WTC11 (cell line): ENCODE results near the gene KNDC1. TPM values are rescaled to one million over a fixed set of nuclear protein-coding genes. Genes with fewer than 3 reads are reported as not detected.

ENCODE experiments used
- ATAC-seq: fragments of 200-7000 bp; cut with Tn5 transposase; 2 replicates; pipeline ENCODE4 v1.10.0; 2021; ENCODE audit warnings: mild to moderate bottlenecking, moderate library complexity
- CTCF ChIA-PET: fragments of 300-600 bp; sonication (Branson Sonifier 250); formaldehyde crosslinking; loops from one replicate; lab custom pipeline; 2021; ENCODE audit warnings: antibody characterized with exemption; lab: Charles Lee
- POLR2A ChIA-PET: fragments of 350-600 bp; sonication (Branson Sonifier 250); formaldehyde crosslinking; loops from one replicate; lab custom pipeline; 2021; ENCODE audit warnings: antibody characterized with exemption; lab: Charles Lee
- DNase-seq: peaks from one replicate; pipeline ENCODE4 v3.0.0; 2021; ENCODE audit warnings: low spot score
- H3K27ac Mint-ChIP-seq: 2 replicates; pipeline ENCODE4 v1.8.0; 2021; ENCODE audit warnings: mixed read lengths
- H3K27me3 Mint-ChIP-seq: 2 replicates; pipeline ENCODE4 v1.8.0; 2021; ENCODE audit warnings: low read depth, mild to moderate bottlenecking, moderate library complexity, mixed read lengths
- H3K36me3 Mint-ChIP-seq: 2 replicates; pipeline ENCODE4 v1.8.0; 2021; ENCODE audit warnings: mixed read lengths
- H3K4me1 Mint-ChIP-seq: 2 replicates; pipeline ENCODE4 v1.8.0; 2022; ENCODE audit warnings: mixed read lengths
- H3K4me3 Mint-ChIP-seq: 2 replicates; pipeline ENCODE4 v1.8.0; 2021; ENCODE audit warnings: mild to moderate bottlenecking, moderate library complexity, mixed read lengths
- H3K9me3 Mint-ChIP-seq: 2 replicates; pipeline ENCODE4 v1.8.0; 2021; ENCODE audit warnings: mixed read lengths
- ATF1 ChIP-seq: sonication (generic); formaldehyde crosslinking; IDR thresholded peaks from 2 replicates; pipeline ENCODE4 v1.8.1; 2023; ENCODE audit warnings: mild to moderate bottlenecking, moderate library complexity, missing genetic modification reagents
- ETV6 ChIP-seq: sonication (generic); formaldehyde crosslinking; IDR thresholded peaks from 2 replicates; pipeline ENCODE4 v1.8.1; 2022; ENCODE audit warnings: mild to moderate bottlenecking, missing genetic modification reagents
- GTF2I ChIP-seq: fragments of 250-450 bp; sonication (Bioruptor Pico); conservative IDR thresholded peaks from 2 replicates; pipeline ENCODE4 v1.4.0; 2021; ENCODE audit warnings: mild to moderate bottlenecking
- PRRX2 ChIP-seq: fragments of 250-450 bp; sonication (Bioruptor Pico); IDR thresholded peaks from 2 replicates; pipeline ENCODE4 v1.8.0; 2021; ENCODE audit warnings: mild to moderate bottlenecking
- RELA ChIP-seq: sonication (generic); formaldehyde crosslinking; IDR thresholded peaks from 2 replicates; pipeline ENCODE4 v1.8.1; 2022; ENCODE audit warnings: missing genetic modification reagents, mild to moderate bottlenecking, borderline replicate concordance
- RORB ChIP-seq: fragments of 250-450 bp; sonication (Bioruptor Pico); IDR thresholded peaks from 2 replicates; pipeline ENCODE4 v1.9.0; 2021; ENCODE audit warnings: mild to moderate bottlenecking
- SP1 ChIP-seq: sonication (generic); formaldehyde crosslinking; conservative IDR thresholded peaks from 2 replicates; pipeline ENCODE4 v1.8.1; 2022; ENCODE audit warnings: missing genetic modification reagents
- TCF7 ChIP-seq: sonication (generic); formaldehyde crosslinking; IDR thresholded peaks from 2 replicates; pipeline ENCODE4 v1.8.0; 2022; ENCODE audit warnings: mild to moderate bottlenecking, low read depth, missing genetic modification reagents, moderate library complexity
- TEAD4 ChIP-seq: sonication (generic); formaldehyde crosslinking; IDR thresholded peaks from 2 replicates; pipeline ENCODE4 v1.8.0; 2022; ENCODE audit warnings: mild to moderate bottlenecking, missing genetic modification reagents
- ZNF219 ChIP-seq: sonication (generic); formaldehyde crosslinking; IDR thresholded peaks from 2 replicates; pipeline ENCODE4 v1.8.0; 2023; ENCODE audit warnings: missing genetic modification reagents, mild to moderate bottlenecking, borderline replicate concordance
- ZNF263 ChIP-seq: sonication (generic); formaldehyde crosslinking; IDR thresholded peaks from 2 replicates; pipeline ENCODE4 v1.8.1; 2022; ENCODE audit warnings: low read depth, mild to moderate bottlenecking, moderate library complexity, missing genetic modification reagents
- ZNF396 ChIP-seq: fragments of 250-450 bp; sonication (Bioruptor Pico); IDR thresholded peaks from 2 replicates; pipeline ENCODE4 v1.8.0; 2021; ENCODE audit warnings: mild to moderate bottlenecking, moderate library complexity, borderline replicate concordance
- ZNF416 ChIP-seq: fragments of 250-450 bp; sonication (Bioruptor Pico); IDR thresholded peaks from 2 replicates; pipeline ENCODE4 v1.9.0; 2021; ENCODE audit warnings: mild to moderate bottlenecking, inconsistent platforms
- total RNA-seq: library from RNA; stranded (reverse); gene quantifications from 3 replicates; pipeline ENCODE4 v1.2.3, GENCODE V29; 2021
- TF ChIP-seq, protein P1 (sequence below): sonication (generic); formaldehyde crosslinking; IDR thresholded peaks from 2 replicates; pipeline ENCODE4 v1.8.0; 2022; ENCODE audit warnings: mild to moderate bottlenecking, missing genetic modification reagents
- TF ChIP-seq, protein P2 (sequence below): sonication (generic); formaldehyde crosslinking; IDR thresholded peaks from 2 replicates; pipeline ENCODE4 v1.8.1; 2023; ENCODE audit warnings: mild to moderate bottlenecking, missing genetic modification reagents, moderate library complexity
- TF ChIP-seq, protein P3 (sequence below): fragments of 250-450 bp; sonication (Bioruptor Pico); IDR thresholded peaks from 2 replicates; pipeline ENCODE4 v1.9.0; 2021; ENCODE audit warnings: mild to moderate bottlenecking
- TF ChIP-seq, protein P4 (sequence below): sonication (generic); formaldehyde crosslinking; IDR thresholded peaks from 2 replicates; pipeline ENCODE4 v1.8.0; 2023; ENCODE audit warnings: missing genetic modification reagents, mild to moderate bottlenecking, borderline replicate concordance

Gene KNDC1
- total RNA-seq, 1 experiment from 2014 or later: 26.6 TPM

DNA sequence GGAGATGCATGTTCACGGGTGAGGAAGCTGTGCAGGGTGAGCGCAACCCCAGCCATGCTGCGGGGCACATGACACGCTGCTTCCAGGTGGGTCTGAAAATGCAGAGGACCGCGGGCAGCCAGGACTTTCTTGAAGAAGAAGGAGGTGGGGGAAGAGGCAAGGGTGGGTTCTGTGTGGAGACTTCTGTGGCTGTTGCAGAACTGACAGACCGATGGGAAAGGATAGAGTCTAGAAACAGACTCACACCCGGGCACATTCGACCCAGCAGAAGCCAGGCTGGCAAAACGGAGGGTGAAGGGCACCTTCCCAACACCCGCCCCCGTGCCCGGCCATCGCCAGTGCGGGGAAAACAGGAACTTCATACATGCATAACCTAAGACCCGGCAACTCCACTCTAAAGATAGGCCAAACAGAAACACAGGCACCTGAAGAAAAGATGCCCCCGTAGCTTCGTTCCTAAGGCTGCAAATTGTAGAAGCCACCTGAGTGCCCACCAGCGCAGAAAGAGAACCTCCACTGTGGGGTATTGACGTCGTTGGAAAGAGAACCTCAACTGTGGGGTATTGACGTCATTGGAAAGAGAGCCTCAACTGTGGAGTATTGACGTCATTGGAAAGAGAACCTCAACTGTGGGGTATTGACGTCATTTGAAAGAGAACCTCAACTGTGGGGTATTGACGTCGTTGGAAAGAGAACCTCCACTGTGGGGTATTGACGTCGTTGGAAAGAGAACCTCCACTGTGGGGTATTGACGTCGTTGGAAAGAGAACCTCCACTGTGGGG is 4.8 kb upstream of the KNDC1 start (continued):
- TF ChIP-seq, protein P1, sequence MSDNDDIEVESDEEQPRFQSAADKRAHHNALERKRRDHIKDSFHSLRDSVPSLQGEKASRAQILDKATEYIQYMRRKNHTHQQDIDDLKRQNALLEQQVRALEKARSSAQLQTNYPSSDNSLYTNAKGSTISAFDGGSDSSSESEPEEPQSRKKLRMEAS: no peak
- no peak for TF ChIP-seq ZNF416 (CRISPR knock-in tag)

DNA sequence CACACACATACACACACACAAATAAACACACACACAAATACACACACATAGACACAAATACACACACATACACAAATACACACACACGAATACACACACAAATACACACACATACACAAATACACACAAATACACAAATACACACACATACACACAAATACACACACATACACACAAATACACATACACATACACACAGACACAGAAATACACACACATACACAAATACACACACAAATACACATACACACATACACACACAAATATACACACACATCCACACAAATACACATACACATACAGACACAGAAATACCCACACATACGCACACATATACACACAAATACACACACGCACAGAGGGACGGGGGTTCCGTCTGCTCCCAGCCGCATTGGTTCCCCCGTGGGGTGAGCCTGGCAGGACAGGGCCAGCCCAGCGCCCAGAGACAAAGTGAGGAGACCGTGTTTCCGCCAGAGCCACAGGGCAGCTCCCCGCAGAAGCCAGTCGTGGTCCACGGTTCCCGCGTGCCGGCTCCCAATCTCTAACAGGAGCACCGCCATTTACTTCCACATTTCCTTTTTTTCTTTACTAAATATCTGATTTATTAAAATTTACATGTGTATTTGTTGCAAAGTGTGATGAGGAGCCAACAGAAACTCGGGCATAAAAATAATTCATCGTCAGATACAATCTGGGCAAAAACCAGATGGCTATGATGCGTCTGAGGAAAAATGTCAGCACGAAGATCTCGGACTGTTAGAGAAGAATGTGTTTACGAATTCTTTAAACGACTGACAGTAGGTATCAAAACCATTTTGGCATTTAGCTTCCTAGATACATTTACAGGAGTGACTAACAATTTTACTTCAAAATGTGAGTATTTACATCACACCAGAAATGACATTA is 3.1 kb upstream of the KNDC1 start:
- DNase-seq: no peak
- Mint-ChIP-seq H3K27ac (no peak overlapping the region), H3K27me3 (peaks cover 8% of the 10 kb centered on the region), H3K4me1 (peaks cover 23% of the 10 kb centered on the region), H3K9me3 (0 out of 2 replicates have a peak, but pooled peaks cover 3% of the 10 kb centered on the region), H3K36me3 (no peaks in the 10 kb centered on the region), H3K4me3 (no peak overlapping the region)
- no peak for ATAC-seq
- no peak for TF ChIP-seq SP1
- no peak for TF ChIP-seq RELA (CRISPR knock-in tag)
- TF ChIP-seq ETV6: no peak
- TF ChIP-seq, protein P2, sequence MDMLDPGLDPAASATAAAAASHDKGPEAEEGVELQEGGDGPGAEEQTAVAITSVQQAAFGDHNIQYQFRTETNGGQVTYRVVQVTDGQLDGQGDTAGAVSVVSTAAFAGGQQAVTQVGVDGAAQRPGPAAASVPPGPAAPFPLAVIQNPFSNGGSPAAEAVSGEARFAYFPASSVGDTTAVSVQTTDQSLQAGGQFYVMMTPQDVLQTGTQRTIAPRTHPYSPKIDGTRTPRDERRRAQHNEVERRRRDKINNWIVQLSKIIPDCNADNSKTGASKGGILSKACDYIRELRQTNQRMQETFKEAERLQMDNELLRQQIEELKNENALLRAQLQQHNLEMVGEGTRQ (CRISPR knock-in tag): no peak
- no peak for TF ChIP-seq PRRX2
- no peak for TF ChIP-seq TEAD4 (CRISPR knock-in tag)
- TF ChIP-seq ATF1: no peak
- no peak for TF ChIP-seq GTF2I (CRISPR knock-in tag)
- no peak for TF ChIP-seq ZNF219 (CRISPR knock-in tag)
- no peak for TF ChIP-seq TCF7 (CRISPR knock-in tag)
- TF ChIP-seq ZNF396 (CRISPR knock-in tag): no peak
- TF ChIP-seq, protein P3, sequence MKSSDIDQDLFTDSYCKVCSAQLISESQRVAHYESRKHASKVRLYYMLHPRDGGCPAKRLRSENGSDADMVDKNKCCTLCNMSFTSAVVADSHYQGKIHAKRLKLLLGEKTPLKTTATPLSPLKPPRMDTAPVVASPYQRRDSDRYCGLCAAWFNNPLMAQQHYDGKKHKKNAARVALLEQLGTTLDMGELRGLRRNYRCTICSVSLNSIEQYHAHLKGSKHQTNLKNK: no peak
- TF ChIP-seq ZNF263 (CRISPR knock-in tag): no peak
- no peak for TF ChIP-seq RORB (CRISPR knock-in tag)
- TF ChIP-seq, protein P4, sequence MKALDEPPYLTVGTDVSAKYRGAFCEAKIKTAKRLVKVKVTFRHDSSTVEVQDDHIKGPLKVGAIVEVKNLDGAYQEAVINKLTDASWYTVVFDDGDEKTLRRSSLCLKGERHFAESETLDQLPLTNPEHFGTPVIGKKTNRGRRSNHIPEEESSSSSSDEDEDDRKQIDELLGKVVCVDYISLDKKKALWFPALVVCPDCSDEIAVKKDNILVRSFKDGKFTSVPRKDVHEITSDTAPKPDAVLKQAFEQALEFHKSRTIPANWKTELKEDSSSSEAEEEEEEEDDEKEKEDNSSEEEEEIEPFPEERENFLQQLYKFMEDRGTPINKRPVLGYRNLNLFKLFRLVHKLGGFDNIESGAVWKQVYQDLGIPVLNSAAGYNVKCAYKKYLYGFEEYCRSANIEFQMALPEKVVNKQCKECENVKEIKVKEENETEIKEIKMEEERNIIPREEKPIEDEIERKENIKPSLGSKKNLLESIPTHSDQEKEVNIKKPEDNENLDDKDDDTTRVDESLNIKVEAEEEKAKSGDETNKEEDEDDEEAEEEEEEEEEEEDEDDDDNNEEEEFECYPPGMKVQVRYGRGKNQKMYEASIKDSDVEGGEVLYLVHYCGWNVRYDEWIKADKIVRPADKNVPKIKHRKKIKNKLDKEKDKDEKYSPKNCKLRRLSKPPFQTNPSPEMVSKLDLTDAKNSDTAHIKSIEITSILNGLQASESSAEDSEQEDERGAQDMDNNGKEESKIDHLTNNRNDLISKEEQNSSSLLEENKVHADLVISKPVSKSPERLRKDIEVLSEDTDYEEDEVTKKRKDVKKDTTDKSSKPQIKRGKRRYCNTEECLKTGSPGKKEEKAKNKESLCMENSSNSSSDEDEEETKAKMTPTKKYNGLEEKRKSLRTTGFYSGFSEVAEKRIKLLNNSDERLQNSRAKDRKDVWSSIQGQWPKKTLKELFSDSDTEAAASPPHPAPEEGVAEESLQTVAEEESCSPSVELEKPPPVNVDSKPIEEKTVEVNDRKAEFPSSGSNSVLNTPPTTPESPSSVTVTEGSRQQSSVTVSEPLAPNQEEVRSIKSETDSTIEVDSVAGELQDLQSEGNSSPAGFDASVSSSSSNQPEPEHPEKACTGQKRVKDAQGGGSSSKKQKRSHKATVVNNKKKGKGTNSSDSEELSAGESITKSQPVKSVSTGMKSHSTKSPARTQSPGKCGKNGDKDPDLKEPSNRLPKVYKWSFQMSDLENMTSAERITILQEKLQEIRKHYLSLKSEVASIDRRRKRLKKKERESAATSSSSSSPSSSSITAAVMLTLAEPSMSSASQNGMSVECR (CRISPR knock-in tag): no peak
- ChIA-PET POLR2A (no interaction called here), CTCF (no interaction called here)
